Midbrain (tissue), 1 donor: ENCODE measurements around the gene FXYD6.
"Not testable (repeated sequence)": the region's sequence is repeated elsewhere in the genome, so short reads cannot be mapped to it uniquely, and the experiment has no call there.

Experiments
- DNase-seq: peaks from one replicate; lab custom pipeline; 2025; lab: John Stamatoyannopoulos, UW

FXYD6 gene

GRCh38 chr11:117870103-117870952 is 6.1 kb downstream of the FXYD6 start:
- peak; percentile 50 for DNase-seq

GRCh38 chr11:117869604-117870003 is 6.9 kb downstream of the FXYD6 start:
- no peak for DNase-seq

- no peak for DNase-seq
These were observed 7.5 kb downstream of the FXYD6 start for GRCh38 chr11:117868815-117869561.

DNA sequence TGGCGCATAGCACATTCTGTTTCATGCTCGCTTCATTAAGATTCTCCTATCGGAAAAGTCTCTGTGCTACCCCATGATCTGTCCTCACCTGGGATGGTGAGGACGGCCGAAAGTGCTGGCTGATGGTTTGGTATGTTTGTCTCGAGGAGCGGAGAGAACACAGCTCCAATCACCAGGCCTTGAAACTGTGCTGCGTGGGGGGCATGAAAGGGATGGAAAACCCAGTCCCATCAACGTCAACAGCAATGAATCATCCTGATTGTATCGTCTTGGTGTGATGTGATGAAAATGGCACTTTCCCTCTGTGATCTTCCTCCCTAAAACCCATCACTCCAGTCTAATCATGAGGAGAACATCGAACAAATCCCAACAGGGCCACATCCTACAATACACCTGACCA is 8.4 kb downstream of the FXYD6 start:
- DNase-seq, result no peak

GRCh38 chr11:117866526-117866925 is 9.9 kb downstream of the FXYD6 start:
- peak; percentile 63 for DNase-seq

DNA sequence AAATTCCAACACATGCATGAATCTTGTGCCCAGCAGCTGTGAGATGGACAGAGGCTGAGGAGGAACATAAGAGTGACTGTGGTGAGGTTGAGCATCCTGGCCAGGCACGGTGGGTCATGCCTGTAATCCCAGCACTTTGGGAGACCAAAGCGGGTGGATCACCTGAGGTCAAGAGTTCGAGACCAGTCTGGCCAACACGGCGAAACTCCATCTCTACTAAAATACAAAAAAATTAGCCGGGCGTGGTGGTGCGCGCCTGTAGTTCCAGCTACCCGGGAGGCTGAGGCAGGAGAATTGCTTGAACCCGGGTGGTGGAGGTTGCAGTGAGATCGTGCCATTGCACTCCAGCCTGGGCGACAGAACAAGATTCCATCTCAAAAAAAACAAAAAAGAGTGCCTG is 10.9 kb downstream of the FXYD6 start:
- DNase-seq, result not testable (repeated sequence)

- DNase-seq, result no peak
These were observed 13.1 kb downstream of the FXYD6 start for GRCh38 chr11:117863383-117863782.

GRCh38 chr11:117862753-117863152 is 13.7 kb downstream of the FXYD6 start:
- no peak for DNase-seq

- no peak for DNase-seq
These were observed 14.3 kb downstream of the FXYD6 start for GRCh38 chr11:117862019-117862725.

- DNase-seq, result no peak
These were observed 15.1 kb downstream of the FXYD6 start for GRCh38 chr11:117861151-117862018.

DNA sequence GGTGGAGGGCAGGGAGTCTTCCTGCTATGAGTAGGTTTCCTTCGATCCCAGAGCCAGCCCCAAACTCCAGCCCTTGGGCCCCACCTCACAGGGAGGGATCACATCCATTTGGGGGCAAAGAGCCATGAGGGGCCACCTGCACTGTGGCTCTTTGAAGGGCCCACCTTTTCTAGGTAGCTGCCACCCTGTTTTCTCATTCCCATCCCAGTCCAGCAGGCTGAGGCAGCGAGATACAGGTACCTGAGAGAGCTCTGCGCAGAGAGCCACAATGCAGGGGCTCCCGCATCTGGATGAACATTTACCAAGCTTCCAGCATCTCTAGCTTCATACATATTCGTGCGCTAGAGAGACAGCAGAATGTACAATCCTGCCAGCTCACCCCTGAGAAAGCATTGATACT is 16.3 kb downstream of the FXYD6 start:
- DNase-seq, result no peak

DNA sequence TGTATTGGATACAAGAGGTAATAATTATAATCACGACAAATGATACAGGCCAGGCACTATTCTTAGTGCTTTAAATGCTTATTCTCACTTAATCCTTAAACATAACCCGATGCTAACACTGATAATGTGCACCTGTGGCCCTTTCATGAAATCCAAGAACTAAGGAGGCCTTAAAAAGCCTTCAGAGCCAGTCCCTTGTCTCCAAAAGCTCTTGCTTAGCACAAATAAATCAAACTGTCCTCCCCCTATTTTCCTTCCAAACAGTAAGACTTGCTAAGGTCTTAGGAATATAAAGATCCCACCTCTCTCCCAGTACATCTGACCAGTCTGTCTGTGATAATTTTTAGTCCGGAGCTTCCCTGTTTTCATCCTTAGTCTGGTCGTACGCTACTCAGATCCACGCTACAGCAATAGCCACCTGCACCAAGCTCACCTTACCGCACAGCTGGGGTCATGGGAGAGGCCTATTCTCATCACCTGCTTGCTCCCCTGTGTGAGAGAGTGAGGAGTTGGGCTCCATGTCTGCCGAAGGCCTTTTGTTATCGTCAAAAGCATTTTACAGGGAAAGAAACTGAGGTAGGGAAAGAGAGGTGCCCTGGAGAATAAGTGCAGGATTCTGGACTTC is 16.9 kb downstream of the FXYD6 start:
- no peak for DNase-seq

DNA sequence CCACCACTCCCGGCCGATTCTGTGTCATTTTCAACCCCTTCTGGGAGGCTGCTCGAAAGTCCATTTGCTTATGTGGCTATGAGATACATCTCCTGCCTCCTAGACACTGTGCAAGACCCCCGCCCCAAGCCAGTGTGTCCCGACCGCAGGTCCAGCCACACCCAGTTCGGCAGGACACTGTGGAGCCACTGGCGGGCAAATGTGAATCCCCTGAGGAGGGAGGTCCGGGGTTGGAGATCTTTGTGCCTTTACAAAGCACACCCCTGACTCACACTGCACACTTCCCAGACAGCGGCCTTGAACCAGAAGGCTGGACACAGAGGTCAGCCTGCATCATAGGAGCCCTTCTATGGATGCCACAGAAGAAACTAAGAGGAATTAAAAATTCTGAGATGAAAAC is 17.4 kb downstream of the FXYD6 start:
- no peak for DNase-seq

DNA sequence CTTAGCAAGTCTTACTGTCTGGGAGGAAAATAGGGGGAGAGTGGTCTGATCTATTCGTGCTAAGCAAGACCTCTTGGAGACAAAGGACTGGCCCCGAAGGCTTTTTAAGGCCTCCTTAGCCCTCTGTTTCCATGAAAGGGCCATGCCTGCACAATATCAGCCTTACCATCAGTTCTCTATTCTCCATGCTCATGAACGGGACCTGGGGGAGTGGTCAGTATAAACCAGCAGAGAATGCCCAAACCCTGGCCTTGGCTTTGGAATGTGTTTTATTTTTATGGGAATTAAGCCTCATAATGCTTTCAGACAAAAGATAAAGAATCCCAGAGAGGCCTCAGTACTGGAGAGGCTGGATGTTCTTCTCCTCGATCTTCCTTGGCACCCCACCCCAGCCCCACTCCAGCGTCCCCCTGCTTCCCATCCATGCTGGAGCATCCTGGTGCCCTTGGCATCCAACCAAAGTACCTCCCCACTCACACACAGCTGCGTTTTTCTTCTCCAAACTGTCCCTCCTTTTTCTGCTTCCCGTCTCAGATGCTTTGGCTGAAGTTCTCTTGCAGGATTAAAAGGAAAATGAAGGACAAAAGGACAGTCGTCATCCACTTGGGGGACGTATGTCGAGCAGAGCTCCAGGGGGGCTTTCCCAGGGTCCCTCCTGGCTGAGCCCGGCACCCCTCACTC is 18.6 kb downstream of the FXYD6 start:
- no peak for DNase-seq

DNA sequence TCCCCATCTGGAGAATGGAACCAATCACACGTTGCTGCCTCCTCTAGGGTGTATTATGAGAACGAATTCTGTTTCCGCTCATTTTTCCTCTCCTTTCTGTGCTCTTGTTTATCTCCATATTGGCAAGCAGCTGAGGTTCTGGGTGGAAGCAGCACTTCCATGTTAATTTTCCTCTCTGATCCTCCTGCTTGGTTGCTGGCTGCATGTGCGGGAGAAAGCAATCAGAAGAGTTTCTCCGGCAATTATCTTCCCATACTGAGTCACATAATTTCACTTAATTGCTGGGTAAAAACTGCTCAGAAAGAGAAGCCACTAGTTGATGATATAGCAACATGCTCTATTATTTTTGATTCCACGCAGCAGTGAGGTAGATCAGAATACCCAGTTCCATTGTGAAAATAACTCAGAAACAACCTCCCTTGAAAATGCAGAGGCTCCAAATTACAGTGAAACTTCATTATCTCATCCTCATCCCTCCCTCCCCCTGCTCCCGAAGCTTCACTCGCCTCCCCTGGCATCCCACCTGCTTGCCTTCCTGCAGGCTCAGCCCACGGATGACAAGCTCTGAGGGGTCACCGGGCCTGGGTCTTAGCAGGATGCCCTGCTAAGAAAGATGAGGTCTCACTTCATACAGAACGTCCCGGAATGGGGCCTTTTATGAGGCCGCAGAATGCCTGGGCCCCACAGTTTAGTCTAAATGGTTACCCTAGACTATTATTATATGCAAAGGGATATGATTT is 20.4 kb downstream of the FXYD6 start:
- DNase-seq, result no peak

DNA sequence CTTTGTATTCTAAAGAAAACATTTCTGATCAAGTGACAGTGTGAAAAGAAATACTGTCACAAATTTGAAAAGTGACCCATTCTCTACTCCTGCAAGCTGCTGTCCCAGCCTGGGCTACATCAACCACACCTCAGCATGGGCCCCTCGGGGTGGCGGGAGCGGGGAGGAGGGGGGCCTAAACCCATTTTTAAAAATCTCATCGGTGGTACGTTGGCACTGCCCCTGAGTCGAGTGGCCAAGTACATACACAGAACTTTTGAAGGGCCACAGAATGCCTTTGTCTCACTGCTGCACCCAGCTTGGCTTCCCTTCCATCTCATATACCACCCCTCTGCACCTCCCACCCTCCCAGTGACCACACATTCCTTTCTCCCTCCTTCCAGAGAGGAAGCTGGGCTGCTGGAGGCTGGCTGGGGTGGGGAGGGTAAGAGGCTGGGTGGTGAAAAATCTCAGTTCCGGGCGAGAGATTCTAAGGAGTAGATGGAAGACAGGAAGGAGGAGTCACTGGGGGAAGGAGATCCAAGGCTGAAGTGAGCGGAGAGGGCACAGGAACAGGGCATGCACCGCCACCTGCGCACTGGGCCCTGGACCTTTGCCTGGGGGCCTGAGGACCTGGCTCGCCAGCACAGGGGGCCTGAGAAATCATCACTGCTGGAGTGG is 21.1 kb downstream of the FXYD6 start:
- no peak for DNase-seq

DNA sequence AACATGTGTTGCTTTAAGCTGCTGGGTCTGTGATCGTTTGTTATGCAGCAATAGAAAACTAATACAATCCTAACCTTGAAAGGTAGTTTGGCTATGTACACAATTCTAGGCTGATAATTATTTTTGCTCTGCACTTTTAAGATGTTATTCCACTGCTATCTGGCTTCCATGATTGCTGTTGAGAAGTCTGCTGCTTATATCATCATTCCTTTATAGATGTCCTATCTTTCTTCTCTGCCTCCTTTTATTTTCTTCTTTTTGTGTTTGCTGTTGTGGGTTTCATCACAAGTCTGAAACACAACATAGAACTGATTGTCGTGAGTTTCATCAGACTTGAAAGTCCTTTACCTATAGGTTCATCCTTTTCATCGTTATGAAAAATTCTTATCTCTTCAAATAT is 24.1 kb downstream of the FXYD6 start:
- DNase-seq, result no peak

DNA sequence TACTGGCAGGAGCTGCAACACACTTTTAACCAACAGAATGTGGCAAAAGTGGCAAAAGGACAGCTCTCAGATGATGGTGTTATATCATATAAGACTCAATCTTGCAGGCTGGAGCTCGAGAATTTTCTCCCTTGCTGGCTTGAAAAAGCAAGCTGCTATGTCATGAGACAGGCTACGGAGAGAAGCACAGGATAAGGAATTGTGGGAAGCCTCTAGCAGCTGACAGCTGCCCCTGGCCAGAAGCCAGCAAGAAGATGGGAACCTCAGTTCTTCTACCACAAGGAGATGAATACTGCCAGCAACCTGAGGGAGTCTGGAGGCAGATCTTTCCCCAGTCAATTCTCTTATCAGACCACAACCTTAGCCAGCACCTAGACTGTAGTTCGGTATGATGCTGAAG is 24.6 kb downstream of the FXYD6 start:
- DNase-seq, result peak; percentile 6

- DNase-seq, result no peak
These were observed 25.4 kb downstream of the FXYD6 start for GRCh38 chr11:117851106-117851505.
